HG03066 (cell line): Measurements from ENCODE around the gene C2orf80.
"Not testable (repeated sequence)": the region's sequence is repeated elsewhere in the genome, so short reads cannot be mapped to it uniquely, and the experiment has no call there.

Experiments used
- ATAC-seq: cut with Tn5 transposase; IDR thresholded peaks from one replicate; pipeline ENCODE4 v1.9.1; 2021; ENCODE audit warnings: low read depth; ENCODE audit not compliant: unreplicated experiment

C2orf80 gene

DNA sequence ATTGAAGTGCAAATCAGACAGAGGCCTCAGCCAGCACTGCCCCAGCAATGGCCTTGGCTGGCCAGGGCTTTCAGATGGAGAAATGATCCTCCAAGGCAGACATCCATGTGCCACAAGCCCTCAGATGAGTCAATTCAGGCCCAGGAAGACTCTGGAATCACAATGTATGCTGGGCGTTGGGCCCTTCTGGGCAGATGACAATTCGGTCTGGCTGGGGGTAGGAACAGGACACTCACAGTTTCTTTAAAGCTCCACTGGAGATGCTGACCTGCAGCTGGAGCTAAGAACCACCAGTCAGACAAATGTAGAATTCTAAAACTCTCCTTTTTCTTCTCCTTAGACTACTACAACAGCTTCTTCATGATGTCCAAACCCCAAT lies 53.1 kb downstream of the C2orf80 start:
- no peak for ATAC-seq

DNA sequence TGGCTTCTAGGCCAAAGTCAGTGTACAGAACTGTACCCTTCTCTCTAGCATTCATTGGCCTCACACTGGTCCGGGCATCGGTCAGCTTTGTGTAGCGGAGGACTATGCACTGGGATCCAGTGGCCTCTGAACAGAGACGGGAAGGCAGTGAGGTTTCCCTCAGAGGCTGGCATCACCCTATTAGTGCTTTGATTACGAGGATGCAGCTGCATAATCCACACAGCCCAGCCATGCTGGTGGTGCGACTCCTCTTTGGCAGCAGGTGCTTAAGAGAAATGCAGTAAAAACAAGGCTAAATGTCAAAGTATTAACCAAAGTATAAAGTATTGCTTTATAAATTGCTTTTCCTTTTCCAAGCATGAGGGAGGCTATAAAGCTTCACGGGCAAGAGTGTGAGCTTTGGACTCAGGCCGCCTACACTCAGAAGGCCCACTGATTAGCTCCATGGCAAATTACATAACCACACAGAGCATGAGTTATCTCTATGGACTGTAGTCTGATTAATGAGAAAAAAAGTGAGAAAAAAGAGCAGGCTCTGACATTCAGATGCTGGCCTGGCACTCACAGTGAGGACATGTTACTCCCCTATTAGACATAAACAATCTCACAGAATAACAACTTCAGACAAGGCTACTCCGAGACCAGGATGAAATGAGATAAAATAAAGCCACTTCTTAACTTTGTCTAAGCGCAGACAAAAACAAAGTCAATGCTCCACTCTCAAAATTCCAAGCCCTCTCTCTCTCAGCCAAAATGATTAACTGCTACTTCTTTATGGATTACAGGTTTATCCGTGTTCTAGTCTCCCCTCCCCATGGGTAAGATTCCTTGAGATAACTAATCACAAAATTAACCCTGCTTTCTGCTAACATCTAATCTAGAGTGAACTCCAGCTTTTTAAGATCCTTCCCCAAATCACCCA lies 53.8 kb downstream of the C2orf80 start:
- no peak for ATAC-seq

DNA sequence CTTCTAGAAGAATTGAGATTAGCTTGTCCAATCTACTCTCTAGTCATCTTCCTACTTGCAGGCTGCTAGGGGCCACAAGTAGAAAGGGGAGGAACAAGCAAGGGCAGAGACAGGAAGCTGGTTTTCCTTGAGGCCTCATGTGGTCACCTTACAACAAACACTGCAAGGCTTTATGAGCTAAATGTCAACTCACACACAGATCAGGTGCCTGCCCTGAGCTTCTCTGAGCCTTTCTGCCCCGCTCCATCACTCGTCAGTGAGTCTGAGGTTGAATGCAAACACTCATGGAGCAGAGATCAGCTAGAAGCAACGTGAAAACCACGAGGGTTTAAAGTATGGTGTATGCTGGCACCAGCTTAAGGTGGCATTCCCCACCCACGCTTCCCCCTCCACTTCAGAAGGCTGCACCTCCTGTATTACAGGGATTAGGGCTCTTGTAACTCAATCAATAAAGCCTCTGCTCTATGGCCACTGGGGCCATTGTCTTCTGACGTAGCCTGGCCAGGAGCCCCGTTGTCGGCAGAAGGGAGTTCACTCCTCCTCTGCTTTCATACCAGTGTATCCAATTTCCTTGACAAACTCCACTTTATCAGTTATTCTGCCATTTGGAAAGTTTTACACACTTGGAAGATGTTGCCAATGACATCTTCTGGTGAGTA lies 54.8 kb downstream of the C2orf80 start:
- no peak for ATAC-seq

DNA sequence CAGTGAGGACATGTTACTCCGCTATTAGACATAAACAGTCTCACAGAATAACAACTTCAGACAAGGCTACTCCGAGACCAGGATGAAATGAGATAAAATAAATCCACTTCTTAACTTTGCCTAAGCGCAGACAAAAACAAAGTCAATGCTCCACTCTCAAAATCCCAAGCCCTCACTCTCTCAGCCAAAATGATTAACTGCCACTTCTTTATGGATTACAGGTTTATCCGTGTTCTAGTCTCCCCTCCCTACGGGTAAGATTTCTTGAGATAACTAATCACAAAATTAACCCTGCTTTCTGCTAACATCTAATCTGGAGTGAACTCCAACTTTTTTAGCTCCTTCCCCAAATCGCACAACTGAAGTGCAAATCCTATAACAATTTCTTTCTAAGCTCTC lies 59.1 kb downstream of the C2orf80 start:
- ATAC-seq: no peak

DNA sequence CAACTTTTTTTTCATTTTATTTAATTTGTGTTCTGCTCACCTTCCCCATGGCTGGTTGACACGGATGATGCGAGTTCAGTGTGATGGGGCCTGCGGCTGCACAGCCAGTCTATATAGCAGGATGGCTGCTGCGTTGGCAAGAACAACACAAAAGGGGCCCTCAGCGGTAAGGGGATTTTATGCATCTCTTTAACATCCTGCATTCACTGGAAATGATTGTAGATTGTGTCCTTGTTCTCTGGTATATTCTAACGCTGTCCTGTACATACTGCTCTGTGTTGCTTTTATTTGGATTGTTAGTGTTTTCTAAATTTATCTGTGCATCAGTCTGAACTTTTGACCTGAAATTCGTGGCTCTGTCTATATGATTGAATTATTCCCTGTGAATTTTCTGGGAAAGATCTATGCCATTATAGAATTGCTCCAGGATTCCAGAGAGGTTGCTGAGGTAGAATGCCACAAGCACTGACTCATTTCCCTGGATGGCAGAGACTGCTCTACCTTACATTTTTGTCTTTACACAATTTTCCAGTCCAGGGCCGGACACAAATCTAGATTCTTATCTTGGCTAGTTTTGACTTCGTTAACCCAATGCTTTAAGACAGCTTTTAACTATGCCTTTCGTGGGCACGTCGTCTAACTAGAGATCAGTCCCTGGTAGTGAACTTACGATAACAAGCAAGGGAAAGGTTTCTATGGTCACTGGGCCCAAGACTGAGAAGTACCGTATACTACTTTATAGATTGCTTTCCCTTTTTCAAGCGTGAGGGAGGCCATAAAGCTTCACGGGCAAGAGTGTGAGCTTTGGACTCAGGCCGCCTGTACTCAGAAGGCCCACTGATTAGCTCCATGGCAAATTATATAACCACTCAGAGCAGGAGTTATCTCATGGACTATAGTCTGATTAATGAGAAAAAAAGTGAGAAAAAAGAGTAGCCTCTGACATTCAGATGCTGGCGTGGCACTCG lies 59.8 kb downstream of the C2orf80 start, which contains the start of gene CRYGC:
Gene CRYGC, minus strand, starts transcription at position 85 of the 968 bp plus-strand sequence. Its CDS starts 36 bp downstream, at position 49.
- no peak for ATAC-seq

DNA sequence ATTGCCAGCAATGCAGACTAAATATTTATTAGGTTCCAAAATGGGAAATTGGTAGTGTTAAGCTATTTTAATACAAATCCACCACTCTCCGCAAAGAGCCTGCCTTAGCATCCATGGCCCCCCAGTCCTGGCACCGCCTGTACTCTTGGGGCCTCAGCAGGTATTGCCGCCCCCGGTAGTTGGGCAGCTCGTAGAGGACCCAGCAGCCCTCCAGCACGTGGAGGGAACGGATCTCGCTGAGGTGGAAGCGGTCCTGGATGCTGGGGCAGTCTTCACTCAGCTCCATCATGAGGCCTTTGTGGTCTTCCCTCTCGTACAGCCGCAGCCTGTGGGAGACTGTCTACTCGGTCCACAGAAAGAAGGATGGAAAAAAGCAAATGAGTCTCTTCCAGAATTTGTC lies 61.7 kb downstream of the C2orf80 start:
- ATAC-seq: no peak

DNA sequence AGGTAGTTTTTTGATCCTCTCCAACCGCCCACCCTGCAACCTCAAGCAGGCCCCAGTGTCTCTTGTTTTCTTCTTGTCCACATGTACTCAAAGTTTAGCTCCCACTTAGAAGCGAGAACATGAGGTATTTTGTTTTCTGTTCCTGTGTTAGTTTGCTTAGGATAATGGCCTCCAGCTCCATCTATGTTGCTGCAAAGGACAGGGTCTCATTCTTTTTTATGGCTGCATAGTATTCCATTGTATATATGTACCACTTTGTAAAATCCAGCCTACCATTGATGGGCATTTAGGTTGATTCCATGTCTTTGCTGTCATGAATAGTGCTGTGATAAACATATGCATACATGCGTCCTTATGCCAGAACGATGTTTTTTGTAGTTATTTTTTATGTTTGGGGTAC lies 62.7 kb downstream of the C2orf80 start:
- no peak for ATAC-seq

DNA sequence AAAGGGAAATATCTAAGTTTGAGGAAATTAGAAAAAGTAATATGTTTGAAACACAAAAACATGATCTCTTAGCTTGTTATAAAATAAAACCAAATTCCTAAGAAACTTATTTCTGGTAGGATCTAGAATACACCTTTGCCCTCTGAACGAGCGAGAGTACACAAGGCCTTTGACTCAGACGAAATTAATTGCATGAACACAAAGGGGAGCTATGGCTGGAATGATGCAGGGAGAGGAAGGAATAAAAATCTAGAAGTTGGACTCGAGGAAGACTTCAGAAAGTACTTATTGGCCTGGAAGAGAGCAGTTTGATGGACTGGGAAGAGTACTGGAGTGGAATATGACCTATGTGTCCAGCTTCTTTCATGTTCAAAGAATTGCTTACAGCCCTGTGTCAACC lies 64.6 kb downstream of the C2orf80 start:
- no peak for ATAC-seq

DNA sequence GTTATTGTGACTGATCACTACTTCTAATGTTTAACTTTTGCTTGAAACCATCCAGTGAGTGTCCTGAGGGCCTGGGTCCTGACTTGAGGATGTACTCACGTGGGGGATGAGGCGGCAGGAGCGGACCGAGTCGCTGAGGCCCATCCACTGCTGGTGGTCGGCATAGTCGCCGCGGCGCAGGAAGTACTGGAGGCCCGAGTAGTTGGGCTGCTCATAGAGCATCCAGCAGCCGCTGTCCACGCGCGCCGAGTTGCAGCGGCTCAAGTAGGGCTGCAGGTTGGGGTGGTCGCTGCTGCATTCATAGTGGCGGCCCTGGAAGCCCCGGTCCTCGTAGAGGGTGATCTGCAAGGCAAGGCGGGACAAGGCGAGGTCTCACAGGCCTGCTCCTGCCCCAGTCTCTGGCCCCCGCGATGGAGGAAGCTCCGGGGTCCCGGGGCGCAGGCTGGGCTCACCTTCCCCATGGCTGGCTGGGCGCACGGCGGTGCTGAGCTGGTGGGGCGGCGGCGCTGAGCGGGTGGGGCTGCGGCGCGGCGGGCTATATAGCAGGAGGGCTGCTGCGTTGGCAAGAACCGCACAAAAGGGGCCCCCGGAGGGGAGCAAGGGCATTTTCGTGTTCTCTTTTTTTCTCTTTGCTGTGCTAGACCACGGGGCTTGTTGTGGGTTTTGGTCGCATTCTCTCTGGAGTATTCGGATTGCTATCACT lies 65.7 kb downstream of the C2orf80 start, which contains the start of gene CRYGD:
Gene CRYGD, minus strand, starts transcription at position 512 of the 703 bp plus-strand sequence. Its CDS starts 51 bp downstream, at position 461.
- ATAC-seq: not testable (repeated sequence)

DNA sequence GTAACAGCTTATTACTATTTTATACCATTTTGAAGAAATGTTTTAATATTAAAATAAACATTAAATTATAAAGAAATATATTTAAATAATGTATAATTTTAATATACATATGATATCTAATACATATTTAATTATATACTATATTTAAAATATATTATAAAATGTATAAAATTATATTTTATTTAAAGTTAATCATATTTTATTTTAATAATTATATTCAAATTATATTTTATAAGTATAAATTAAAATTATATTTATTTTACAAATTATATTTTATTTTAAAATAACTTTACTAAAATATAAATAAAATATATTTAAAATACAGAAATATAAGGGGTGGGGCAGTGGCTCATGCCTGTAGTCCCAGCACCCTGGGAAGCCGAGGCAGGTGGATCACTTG lies 67.6 kb downstream of the C2orf80 start:
- no peak for ATAC-seq

DNA sequence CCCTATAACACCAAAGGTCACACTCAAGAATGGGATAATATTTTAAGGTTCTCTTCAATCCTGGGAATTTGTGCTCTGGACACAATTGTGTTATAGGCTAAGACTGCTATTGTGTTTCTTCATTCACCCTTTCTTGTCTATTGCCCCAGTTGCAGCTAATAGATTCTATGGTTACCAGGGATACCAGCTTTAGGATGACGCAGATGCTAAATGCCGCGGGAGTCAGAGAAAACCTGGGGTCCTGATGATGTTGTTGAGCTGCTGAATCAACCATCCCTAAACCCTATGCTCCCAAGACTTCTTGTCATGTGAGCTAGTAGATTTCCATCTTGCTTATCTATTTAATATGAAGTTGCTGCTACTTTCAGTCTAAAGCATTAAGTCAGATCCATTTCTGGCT lies 70.9 kb downstream of the C2orf80 start:
- ATAC-seq: no peak

DNA sequence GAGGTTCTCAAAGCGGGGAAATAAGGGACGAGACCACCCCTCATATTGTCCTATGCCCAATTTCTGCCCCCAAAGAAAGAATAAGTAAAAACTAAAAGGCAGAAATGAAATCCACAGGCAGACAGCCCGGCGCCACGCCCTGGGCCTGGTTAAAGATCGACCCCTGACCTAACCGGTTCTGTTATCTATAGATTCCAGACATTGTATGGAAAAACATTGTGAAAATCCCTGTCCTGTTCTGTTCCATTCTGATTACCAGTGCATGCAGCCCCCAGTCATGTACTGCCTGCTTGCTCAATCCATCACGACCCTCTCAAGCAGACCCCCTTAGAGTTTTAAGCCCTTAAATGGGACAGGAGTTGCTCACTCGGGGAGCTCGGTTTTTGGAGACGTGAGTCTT lies 72.4 kb downstream of the C2orf80 start:
- ATAC-seq: not testable (repeated sequence)
